ENCODE results near the gene GFRA3.

GFRA3 gene

GRCh38 chr5:138223532-138223931 is 50.9 kb downstream of the GFRA3 start:
- no peaks in the 10 kb centered on the region for H3K36me3 ChIP-seq (ENCODE audit: insufficient read depth, low read length)
- peaks cover 10% of the 10 kb centered on the region for H3K9me3 ChIP-seq (ENCODE audit: insufficient read depth, low read length, severe bottlenecking)
- H3K27me3 ChIP-seq (ENCODE audit: insufficient read depth, low read length, poor library complexity) = no peaks in the 10 kb centered on the region
- TF ChIP-seq EZH2 (IDR thresholded peaks at IDR 0.05; ENCODE audit: borderline replicate concordance, low read depth, low read length, severe bottlenecking) = no peak
- TF ChIP-seq CTCF (IDR thresholded peaks at IDR 0.05; ENCODE audit: borderline replicate concordance, extremely low read depth, low read length, poor library complexity, severe bottlenecking) = no peak
- H3K4me3 ChIP-seq (ENCODE audit: low read depth in 1 of 2, low read length in 2 of 2) = no peak overlapping the region
- no peak for ATAC-seq (ENCODE audit: insufficient read depth, low read depth)
- H3K4me1 ChIP-seq (ENCODE audit: insufficient read depth, low read length) = no peaks in the 10 kb centered on the region
- H3K79me2 ChIP-seq (ENCODE audit: insufficient read depth, low read length) = no peaks in the 10 kb centered on the region
- no peak overlapping the region for H3K4me2 ChIP-seq (ENCODE audit: insufficient read depth, low read length)
- no peak overlapping the region for H3K9ac ChIP-seq (ENCODE audit: low read depth, low read length)
- H2AFZ ChIP-seq (ENCODE audit: low read depth, low read length) = no peak overlapping the region
- no peak overlapping the region for H3K27ac ChIP-seq (ENCODE audit: low read length)
- no peak for DNase-seq
- H4K20me1 ChIP-seq (ENCODE audit: insufficient read depth, low read length) = no peaks in the 10 kb centered on the region

GRCh38 chr5:138216799-138217198 is 57.6 kb downstream of the GFRA3 start:
- no peak overlapping the region for H3K4me3 ChIP-seq (ENCODE audit: low read depth in 1 of 2, low read length in 2 of 2)
- H3K4me1 ChIP-seq (ENCODE audit: insufficient read depth, low read length) = peaks cover 15% of the 10 kb centered on the region
- H3K9ac ChIP-seq (ENCODE audit: low read depth, low read length) = no peak overlapping the region
- H3K4me2 ChIP-seq (ENCODE audit: insufficient read depth, low read length) = no peak overlapping the region
- H3K9me3 ChIP-seq (ENCODE audit: insufficient read depth, low read length, severe bottlenecking) = no peaks in the 10 kb centered on the region
- H2AFZ ChIP-seq (ENCODE audit: low read depth, low read length) = no peak overlapping the region
- no peak for DNase-seq
- no peak overlapping the region for H3K27ac ChIP-seq (ENCODE audit: low read length)
- peaks cover 14% of the 10 kb centered on the region for H3K79me2 ChIP-seq (ENCODE audit: insufficient read depth, low read length)
- TF ChIP-seq EZH2 (IDR thresholded peaks at IDR 0.05; ENCODE audit: borderline replicate concordance, low read depth, low read length, severe bottlenecking) = no peak
- TF ChIP-seq CTCF (IDR thresholded peaks at IDR 0.05; ENCODE audit: borderline replicate concordance, extremely low read depth, low read length, poor library complexity, severe bottlenecking) = no peak
- H4K20me1 ChIP-seq (ENCODE audit: insufficient read depth, low read length) = no peaks in the 10 kb centered on the region
- ATAC-seq (ENCODE audit: insufficient read depth, low read depth) = no peak
- no peaks in the 10 kb centered on the region for H3K27me3 ChIP-seq (ENCODE audit: insufficient read depth, low read length, poor library complexity)
- H3K36me3 ChIP-seq (ENCODE audit: insufficient read depth, low read length) = peaks cover 6% of the 10 kb centered on the region

- Histone ChIP-seq H3K9ac (ENCODE audit: low read depth, low read length) (peak within 1 kb of the TSS; percentile 89), H3K36me3 (ENCODE audit: insufficient read depth, low read length) (peaks cover 37% of the 10 kb centered on the region), H3K4me2 (ENCODE audit: insufficient read depth, low read length) (peak within 1 kb of the TSS; percentile 68), H2AFZ (ENCODE audit: low read depth, low read length) (peak within 1 kb of the TSS; percentile 99), H3K4me3 (ENCODE audit: low read depth in 1 of 2, low read length in 2 of 2) (peak within 1 kb of the TSS; percentile 95 to 97), H4K20me1 (ENCODE audit: insufficient read depth, low read length) (no peaks in the 10 kb centered on the region), H3K27me3 (ENCODE audit: insufficient read depth, low read length, poor library complexity) (no peaks in the 10 kb centered on the region), H3K79me2 (ENCODE audit: insufficient read depth, low read length) (peaks cover 47% of the 10 kb centered on the region), H3K27ac (ENCODE audit: low read length) (peak within 1 kb of the TSS; percentile 91), H3K4me1 (ENCODE audit: insufficient read depth, low read length) (peaks cover 31% of the 10 kb centered on the region), H3K9me3 (ENCODE audit: insufficient read depth, low read length, severe bottlenecking) (no peaks in the 10 kb centered on the region)
- no peak for TF ChIP-seq EZH2 (IDR thresholded peaks at IDR 0.05; ENCODE audit: borderline replicate concordance, low read depth, low read length, severe bottlenecking)
- TF ChIP-seq CTCF (IDR thresholded peaks at IDR 0.05; ENCODE audit: borderline replicate concordance, extremely low read depth, low read length, poor library complexity, severe bottlenecking) = no peak
- peak; percentile 97 for ATAC-seq (ENCODE audit: insufficient read depth, low read depth)
- peak; percentile 96 for DNase-seq
Observed at GRCh38 chr5:138213161-138214029, 61.0 kb downstream of the GFRA3 start, which contains the start of gene CDC23. TSS of gene CDC23 (minus strand) at chr5:138213323. CDS start at chr5:138213312, 11 bp downstream.

Measured in DND-41 (cell line).